ENCODE data around the gene STX18.

DNA sequence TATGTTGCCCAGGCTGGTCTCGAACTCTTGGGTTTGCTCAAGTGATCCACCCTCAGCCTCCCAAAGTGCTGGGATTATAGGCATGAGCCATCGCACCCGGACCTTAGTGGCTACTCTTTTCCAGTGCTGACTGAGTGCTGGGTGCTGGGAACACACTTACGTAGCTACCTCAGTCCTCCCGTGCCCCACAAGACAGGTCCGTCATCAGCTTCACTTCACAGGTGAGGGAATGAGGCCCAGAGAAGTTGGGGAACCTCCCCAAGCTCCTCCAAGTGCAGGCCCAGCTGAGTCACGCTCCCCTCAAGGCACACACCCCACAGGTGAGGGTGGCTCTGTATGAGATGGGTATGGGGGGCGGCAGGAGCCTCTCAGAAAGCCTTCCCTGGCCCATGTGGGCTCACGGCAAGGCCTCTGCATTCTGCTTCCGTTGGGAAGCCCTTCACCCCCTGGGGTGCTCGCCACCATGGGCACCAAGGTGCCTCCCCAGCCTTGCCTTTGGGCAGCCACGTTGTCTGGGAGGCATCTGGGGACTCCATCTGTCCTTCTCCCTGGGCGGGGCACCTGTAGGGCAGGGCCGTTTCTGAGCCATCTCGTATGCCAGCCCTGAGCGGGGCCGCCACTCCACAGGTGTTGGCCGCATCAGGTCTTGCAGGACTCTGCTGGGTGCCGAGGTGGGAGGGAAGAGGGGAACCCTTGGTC lies 126.6 kb downstream of the STX18 start:
- TF ChIP-seq POLR2A (IDR thresholded peaks at IDR 0.05; ENCODE audit: low read depth, low read length) (no peak), SPI1 (IDR thresholded peaks at IDR 0.05; ENCODE audit: low read depth, low read length) (no peak), POLR2AphosphoS5 (IDR thresholded peaks at IDR 0.05; ENCODE audit: low read depth, low read length) (no peak), TAF1 (IDR thresholded peaks at IDR 0.05; ENCODE audit: low read depth, low read length) (no peak), POU2F2 (IDR thresholded peaks at IDR 0.05; ENCODE audit: low read depth, low read length) (no peak)
